ENCODE measurements around the gene ATP6V0E2. TPM values are rescaled to one million over a fixed set of nuclear protein-coding genes. Genes with fewer than 3 reads are reported as not detected.

ATP6V0E2 gene
- total RNA-seq, 4 donors from 2014 or later: 1.9 to 56.7 (median 28.4) TPM

DNA sequence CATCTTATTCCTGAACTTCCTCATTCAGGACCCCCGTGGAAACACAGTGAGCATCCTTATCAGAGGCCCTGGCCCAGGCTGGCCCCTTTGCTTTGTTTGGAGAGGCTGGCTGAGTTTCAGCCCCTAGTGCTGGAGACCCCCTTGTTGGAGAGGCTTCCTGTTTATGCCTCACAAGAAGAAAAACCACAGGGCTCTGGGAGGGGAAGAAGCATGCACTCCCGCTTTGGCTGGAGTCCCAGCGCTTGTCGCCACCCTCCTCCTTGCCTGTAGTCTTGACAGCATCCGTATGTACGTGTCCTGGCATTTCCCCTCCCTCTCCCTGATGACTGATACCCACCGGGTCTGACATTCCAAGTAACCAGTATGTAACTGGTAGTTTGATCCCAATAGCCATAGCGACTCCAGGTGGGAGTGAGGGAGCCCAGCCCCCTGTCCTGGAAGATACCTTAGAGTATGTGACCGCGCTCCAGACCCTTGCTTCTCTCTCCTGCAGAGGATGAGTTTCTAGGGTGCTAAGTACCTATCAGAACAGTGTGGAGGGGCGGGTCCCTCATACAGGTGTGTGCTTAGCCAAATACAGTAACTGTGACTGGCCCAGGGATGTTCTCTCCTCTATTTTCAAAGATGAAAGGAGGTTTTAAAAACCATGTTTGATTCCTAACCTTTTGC lies 6.9 kb upstream of the ATP6V0E2 start:
- intact Hi-C loops (cut with DNase I; ENCODE audit: low total_unique reads) (no loop called here), in situ Hi-C loops (cut with MboI; ENCODE audit: low pct_ligation_motif_present in 1 of 4, low pct_unique_long_range_greater_than_20kb in 1 of 4, low sequenced_read_pairs in 3 of 4) (no loop called here)
- DNase-seq: no peak
- WGBS, 2 donors (ENCODE audit: low coverage in 1 of 2): 67 to 71% methylated on average over 3 to 8 of the region's 11 CpGs
- peaks cover 0 to 4% (median 0%) of the 10 kb centered on the region in 4 donors for H3K36me3 ChIP-seq
- no peak overlapping the region for H3K4me3 ChIP-seq
- H3K9me3 ChIP-seq: no peaks in the 10 kb centered on the region
- H3K27ac ChIP-seq: no peak overlapping the region
- TF ChIP-seq POLR2AphosphoS5 (IDR thresholded peaks at IDR 0.05): no peak
- H3K27me3 ChIP-seq: no peaks in the 10 kb centered on the region
- no peaks in the 10 kb centered on the region for H3K4me1 ChIP-seq

DNA sequence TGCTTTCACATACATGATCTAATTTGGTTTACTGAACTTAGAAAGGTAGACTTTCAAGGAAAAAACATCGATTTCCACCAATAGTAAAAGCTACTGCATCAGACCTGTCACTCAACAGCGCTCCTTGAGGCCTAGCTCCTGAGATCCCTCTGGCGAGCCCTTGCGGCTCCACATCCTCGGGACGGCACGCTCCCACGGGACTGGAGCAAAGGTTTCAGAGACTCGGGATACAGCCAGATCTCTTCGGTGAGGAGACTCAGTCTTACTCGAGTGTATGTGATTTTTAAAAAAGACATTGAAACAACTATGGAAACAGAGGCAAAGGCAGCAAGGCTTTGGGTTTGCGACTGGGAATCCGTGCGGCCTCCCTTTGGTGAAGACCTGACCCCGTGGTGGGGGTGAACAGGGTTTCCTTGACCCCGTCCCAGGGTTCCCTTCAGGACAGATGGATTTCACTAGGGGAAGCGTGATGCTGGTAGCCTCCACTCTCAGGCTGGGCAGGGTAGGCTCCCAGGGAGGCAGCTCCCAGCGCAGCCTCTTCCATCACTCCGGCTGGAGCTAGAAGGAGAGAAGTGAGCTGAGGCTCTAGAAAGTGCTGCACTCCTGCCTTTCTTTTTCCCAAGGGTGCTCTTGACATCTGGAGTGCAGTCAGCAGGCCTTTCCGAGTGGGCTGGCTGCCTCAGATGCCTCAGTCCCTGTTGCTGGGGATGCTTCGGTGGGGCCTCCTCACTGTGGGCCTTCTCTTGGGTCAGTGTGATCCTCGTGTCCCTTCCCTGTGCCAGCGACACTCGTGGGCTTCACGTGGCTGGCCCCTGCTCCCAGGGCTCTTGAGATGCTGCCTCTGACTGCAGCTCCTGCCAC lies 5.8 kb upstream of the ATP6V0E2 start:
- H3K27ac ChIP-seq: no peak overlapping the region

DNA sequence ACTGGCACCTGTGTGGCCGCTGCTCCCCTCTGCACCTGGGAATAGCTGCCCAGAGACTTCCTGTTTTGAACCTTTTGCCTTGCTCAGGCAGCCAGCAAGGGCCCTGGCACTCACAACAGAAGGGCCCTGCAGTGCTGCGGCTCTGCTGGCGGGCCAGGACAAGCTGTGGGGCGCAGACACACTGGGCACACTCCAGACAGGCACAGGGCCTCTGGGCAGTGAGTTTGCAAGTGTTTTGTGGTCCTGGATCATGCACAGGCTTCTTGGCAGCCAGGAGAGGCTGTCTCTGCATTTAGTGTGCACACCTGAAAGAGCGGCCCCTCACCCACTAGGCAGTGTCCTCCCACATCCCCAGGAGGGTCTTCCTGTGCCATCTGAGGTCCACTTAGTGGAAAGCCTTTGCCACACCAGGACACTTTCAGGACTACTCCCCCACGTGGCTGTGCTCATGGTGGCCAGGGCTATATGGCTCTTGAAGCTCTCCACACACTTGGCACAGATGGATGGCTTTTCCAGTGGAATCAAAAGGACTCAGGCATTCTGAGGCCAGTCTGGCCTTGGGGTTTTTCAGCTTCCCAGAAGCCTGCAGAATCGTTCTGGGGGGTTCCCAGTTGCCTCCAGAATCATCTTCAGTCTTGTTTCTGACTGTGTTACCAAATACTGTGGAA lies 5.0 kb upstream of the ATP6V0E2 start:
- DNase-seq: no peak
- H3K9me3 ChIP-seq: no peaks in the 10 kb centered on the region
- WGBS, 2 donors (ENCODE audit: low coverage in 1 of 2): 78% methylated on average over 7 of the region's 7 CpGs; no CpG with 5 or more reads in 1 of the 2 donors
- intact Hi-C loops (cut with DNase I; ENCODE audit: low total_unique reads): no loop called here
- H3K4me3 ChIP-seq: no peak overlapping the region
- H3K27ac ChIP-seq: no peak overlapping the region
- TF ChIP-seq POLR2A (IDR thresholded peaks at IDR 0.05): no peak
- peaks cover 0 to 11% (median 10%) of the 10 kb centered on the region in 4 donors for H3K4me1 ChIP-seq
- H3K36me3 ChIP-seq: peaks cover 0 to 4% (median 0%) of the 10 kb centered on the region in 4 donors
- no peaks in the 10 kb centered on the region for H3K27me3 ChIP-seq
- in situ Hi-C loops (cut with MboI; ENCODE audit: low pct_ligation_motif_present in 1 of 4, low pct_unique_long_range_greater_than_20kb in 1 of 4, low sequenced_read_pairs in 3 of 4): no loop called here

More for the DNA sequence above, 5.8 kb upstream of the ATP6V0E2 start:
- Histone ChIP-seq H3K27me3 (no peaks in the 10 kb centered on the region), H3K36me3 (peaks cover 0 to 4% (median 0%) of the 10 kb centered on the region in 4 donors), H3K4me1 (peaks cover 0 to 10% (median 7%) of the 10 kb centered on the region in 4 donors), H3K4me3 (no peak overlapping the region), H3K9me3 (no peaks in the 10 kb centered on the region)
- WGBS, 2 donors (ENCODE audit: low coverage in 1 of 2): 90% methylated on average over 25 of the region's 25 CpGs; no CpG with 5 or more reads in 1 of the 2 donors
- DNase-seq: no peak
- intact Hi-C loops (cut with DNase I; ENCODE audit: low total_unique reads) (no loop called here), in situ Hi-C loops (cut with MboI; ENCODE audit: low pct_ligation_motif_present in 1 of 4, low pct_unique_long_range_greater_than_20kb in 1 of 4, low sequenced_read_pairs in 3 of 4) (no loop called here)
- TF ChIP-seq POLR2AphosphoS5 (IDR thresholded peaks at IDR 0.05) (no peak), POLR2A (IDR thresholded peaks at IDR 0.05) (no peak), EP300 (IDR thresholded peaks at IDR 0.05; ENCODE audit: low read depth) (no peak)
- TF ChIP-seq, protein P1, sequence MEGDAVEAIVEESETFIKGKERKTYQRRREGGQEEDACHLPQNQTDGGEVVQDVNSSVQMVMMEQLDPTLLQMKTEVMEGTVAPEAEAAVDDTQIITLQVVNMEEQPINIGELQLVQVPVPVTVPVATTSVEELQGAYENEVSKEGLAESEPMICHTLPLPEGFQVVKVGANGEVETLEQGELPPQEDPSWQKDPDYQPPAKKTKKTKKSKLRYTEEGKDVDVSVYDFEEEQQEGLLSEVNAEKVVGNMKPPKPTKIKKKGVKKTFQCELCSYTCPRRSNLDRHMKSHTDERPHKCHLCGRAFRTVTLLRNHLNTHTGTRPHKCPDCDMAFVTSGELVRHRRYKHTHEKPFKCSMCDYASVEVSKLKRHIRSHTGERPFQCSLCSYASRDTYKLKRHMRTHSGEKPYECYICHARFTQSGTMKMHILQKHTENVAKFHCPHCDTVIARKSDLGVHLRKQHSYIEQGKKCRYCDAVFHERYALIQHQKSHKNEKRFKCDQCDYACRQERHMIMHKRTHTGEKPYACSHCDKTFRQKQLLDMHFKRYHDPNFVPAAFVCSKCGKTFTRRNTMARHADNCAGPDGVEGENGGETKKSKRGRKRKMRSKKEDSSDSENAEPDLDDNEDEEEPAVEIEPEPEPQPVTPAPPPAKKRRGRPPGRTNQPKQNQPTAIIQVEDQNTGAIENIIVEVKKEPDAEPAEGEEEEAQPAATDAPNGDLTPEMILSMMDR (IDR thresholded peaks at IDR 0.05): no peak

DNA sequence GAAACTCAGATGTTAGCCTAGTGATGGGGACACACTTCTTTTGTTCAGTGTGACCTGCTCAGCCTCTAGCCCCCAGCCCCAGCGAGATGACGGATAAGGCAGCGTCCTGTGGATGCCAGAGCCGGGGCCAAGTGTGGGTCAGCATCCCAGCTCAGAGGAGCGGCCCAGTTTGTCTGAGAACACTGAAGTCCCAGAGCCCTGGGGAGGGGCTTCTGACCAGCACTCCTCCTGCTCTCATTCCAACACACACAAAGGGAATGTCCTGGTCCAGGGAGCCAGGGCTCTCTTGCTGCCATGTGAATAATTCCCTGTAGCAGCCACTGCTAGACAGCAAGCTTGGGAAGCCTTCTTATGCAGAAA lies 4.5 kb upstream of the ATP6V0E2 start:
- H3K9me3 ChIP-seq: no peaks in the 10 kb centered on the region
- in situ Hi-C loops (cut with MboI; ENCODE audit: low pct_ligation_motif_present in 1 of 4, low pct_unique_long_range_greater_than_20kb in 1 of 4, low sequenced_read_pairs in 3 of 4): no loop called here
- DNase-seq: no peak
- TF ChIP-seq, protein P1 (IDR thresholded peaks at IDR 0.05): no peak
- TF ChIP-seq EP300 (IDR thresholded peaks at IDR 0.05; ENCODE audit: low read depth): no peak
- no peak for TF ChIP-seq POLR2AphosphoS5 (IDR thresholded peaks at IDR 0.05)
- no peak for TF ChIP-seq POLR2A (IDR thresholded peaks at IDR 0.05)
- no peak overlapping the region for H3K4me3 ChIP-seq
- no peak overlapping the region for H3K27ac ChIP-seq
- peaks cover 0 to 4% (median 0%) of the 10 kb centered on the region in 4 donors for H3K36me3 ChIP-seq
- no peaks in the 10 kb centered on the region for H3K27me3 ChIP-seq
- 93% methylated on average over 5 of the region's 5 CpGs; no CpG with 5 or more reads in 1 of the 2 donors for WGBS, 2 donors (ENCODE audit: low coverage in 1 of 2)
- peaks cover 2 to 16% (median 14%) of the 10 kb centered on the region in 4 donors for H3K4me1 ChIP-seq
- intact Hi-C loops (cut with DNase I; ENCODE audit: low total_unique reads): no loop called here

DNA sequence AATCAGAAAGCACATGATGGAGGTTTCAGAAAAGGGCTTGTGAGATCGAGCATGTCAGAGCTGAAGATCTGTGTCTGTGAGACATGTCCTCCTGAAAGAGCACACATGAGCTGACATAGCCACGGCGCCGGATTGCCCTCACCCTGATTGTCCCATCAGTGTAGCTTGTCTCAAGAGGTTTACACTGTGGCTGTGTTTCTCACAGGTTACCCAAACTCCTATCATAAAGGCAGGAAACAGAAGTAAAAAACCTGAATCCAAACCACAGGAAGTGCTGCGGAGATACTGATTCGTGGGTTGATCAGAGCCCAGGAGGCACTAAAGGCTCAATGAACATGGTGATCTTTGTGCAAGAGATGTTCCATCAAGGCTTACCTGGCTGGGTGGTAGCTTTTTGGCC lies 3.9 kb upstream of the ATP6V0E2 start:
- Histone ChIP-seq H3K9me3 (no peaks in the 10 kb centered on the region), H3K27me3 (no peaks in the 10 kb centered on the region), H3K27ac (no peak overlapping the region), H3K4me1 (peaks cover 6 to 19% (median 17%) of the 10 kb centered on the region in 4 donors), H3K36me3 (peaks cover 0 to under 1% (median 0%) of the 10 kb centered on the region in 4 donors), H3K4me3 (no peak overlapping the region)
- intact Hi-C loops (cut with DNase I; ENCODE audit: low total_unique reads): no loop called here
- 38 to 80% methylated on average over 2 to 6 of the region's 6 CpGs for WGBS, 2 donors (ENCODE audit: low coverage in 1 of 2)
- TF ChIP-seq POLR2AphosphoS5 (IDR thresholded peaks at IDR 0.05) (no peak), EP300 (IDR thresholded peaks at IDR 0.05; ENCODE audit: low read depth) (no peak), POLR2A (IDR thresholded peaks at IDR 0.05) (no peak)
- TF ChIP-seq, protein P1 (IDR thresholded peaks at IDR 0.05): no peak
- no peak for DNase-seq
- in situ Hi-C loops (cut with MboI; ENCODE audit: low pct_ligation_motif_present in 1 of 4, low pct_unique_long_range_greater_than_20kb in 1 of 4, low sequenced_read_pairs in 3 of 4): no loop called here

Measured in transverse colon (tissue), 4 donors.